Ovary (tissue), 3 donors: Measurements from ENCODE around the gene CAPNS1.

ENCODE experiments used
- CTCF ChIP-seq, 3 donors: fragments of 450-650 bp in 2 of 3; fragments of 200-600 bp in 1 of 3; IDR thresholded peaks; one replicate each; pipeline versions ENCODE4 v1.5.1 to v1.8.0; 2016 to 2022; ENCODE audit warnings: antibody characterized with exemption in 3 of 3, mild to moderate bottlenecking in 1 of 3
- POLR2A ChIP-seq: fragments of 450-650 bp; IDR thresholded peaks from one replicate; pipeline ENCODE4 v1.6.1; 2017; ENCODE audit warnings: antibody characterized with exemption, mild to moderate bottlenecking, moderate library complexity
- donor health status: DM: no; HTN: no; CAD: no.

- TF ChIP-seq CTCF (IDR thresholded peaks at IDR 0.05) (no peak), POLR2A (no peak)
These were observed 56.4 kb downstream of the CAPNS1 start for GRCh38 chr19:36196249-36196648.
